ENCODE data around the gene BMPR1A. TPM values are rescaled to one million over a fixed set of nuclear protein-coding genes. Genes with fewer than 3 reads are reported as not detected.

The BMPR1A gene
- polyA plus RNA-seq, 1 experiment: 21.4 TPM

DNA sequence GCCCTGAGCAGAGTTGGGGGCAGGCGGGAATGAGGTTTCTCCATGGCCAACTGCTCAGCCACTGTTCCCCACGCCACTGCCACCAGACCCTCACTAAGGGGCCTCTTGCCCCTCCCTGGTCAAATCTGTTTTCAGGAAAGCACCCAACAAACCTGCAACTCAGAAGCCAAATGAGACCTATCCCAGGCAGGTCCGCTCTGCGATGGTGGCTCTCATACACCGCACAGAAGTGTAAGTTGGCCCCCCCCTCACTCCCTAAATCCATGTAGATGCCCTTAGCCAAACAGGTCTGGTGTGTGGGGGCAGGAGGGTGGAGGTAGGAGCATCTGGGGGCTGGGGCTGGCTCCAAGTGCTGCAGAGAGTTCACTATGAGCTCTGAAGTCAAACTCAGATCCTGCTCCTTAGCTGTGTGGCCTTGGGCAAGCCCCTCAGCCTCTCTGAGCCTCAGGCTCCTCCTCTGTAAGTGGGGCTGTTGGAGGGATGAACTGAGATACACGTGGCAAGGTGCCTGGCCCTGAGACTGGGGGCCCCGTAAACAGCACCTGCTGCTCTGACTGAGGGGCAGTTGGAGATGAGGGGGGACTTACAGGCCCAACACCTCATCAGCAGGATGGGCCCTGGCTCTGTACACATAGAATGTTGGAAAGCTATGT lies 199.9 kb downstream of the BMPR1A start:
- TF ChIP-seq, protein P1, sequence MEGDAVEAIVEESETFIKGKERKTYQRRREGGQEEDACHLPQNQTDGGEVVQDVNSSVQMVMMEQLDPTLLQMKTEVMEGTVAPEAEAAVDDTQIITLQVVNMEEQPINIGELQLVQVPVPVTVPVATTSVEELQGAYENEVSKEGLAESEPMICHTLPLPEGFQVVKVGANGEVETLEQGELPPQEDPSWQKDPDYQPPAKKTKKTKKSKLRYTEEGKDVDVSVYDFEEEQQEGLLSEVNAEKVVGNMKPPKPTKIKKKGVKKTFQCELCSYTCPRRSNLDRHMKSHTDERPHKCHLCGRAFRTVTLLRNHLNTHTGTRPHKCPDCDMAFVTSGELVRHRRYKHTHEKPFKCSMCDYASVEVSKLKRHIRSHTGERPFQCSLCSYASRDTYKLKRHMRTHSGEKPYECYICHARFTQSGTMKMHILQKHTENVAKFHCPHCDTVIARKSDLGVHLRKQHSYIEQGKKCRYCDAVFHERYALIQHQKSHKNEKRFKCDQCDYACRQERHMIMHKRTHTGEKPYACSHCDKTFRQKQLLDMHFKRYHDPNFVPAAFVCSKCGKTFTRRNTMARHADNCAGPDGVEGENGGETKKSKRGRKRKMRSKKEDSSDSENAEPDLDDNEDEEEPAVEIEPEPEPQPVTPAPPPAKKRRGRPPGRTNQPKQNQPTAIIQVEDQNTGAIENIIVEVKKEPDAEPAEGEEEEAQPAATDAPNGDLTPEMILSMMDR (IDR thresholded peaks at IDR 0.05; ENCODE audit: insufficient read depth, low read depth, low read length): no peak
- DNase-seq (ENCODE audit: low read depth): no peak
- ChIA-PET CTCF (interaction anchor here (1.1 to 19.2 kb wide), 4 partner anchors 11 to 262 kb away, joined by 3 to 346 read pairs (median 14); partner anchors contain the start of gene ADIRF), POLR2A (no interaction called here)
- Histone ChIP-seq H3K36me3 (ENCODE audit: control insufficient read depth, insufficient read depth, low read length) (no peaks in the 10 kb centered on the region), H3K4me3 (ENCODE audit: low read depth, low read length) (no peak overlapping the region), H3K27me3 (ENCODE audit: control insufficient read depth, insufficient read depth, low read length) (no peaks in the 10 kb centered on the region)

DNA sequence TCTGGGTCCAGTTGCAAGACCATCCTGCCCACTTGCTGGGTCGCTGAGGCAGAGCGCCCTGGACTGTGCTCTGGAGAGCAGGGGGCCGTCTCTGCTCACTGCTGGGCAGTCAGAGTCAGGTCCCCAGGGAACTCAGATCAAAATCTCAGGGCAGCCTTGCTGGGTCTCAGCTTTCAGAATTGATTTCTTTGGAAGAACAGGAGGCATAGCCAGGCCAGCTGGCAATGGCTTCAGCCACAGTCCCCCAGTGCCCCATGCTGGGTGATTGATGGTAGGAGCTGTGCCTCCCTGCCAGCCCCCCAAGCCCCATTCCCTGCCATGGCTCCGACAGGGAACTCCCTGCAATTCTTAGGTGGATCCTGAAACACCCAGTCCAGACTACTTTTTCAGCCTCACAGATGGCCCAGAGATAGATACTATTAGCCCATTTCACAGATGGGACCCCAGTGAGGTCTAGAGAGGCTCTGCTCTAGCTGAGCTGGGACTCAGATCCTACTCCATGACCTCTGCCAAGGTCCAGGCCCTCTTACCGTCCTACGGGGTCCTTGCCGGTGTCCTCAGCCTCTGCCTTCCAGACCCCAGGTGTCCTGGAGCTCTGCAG lies 200.5 kb downstream of the BMPR1A start:
- H3K27me3 ChIP-seq (ENCODE audit: control insufficient read depth, insufficient read depth, low read length): no peaks in the 10 kb centered on the region
- TF ChIP-seq, protein P1 (IDR thresholded peaks at IDR 0.05; ENCODE audit: insufficient read depth, low read depth, low read length): no peak
- ChIA-PET POLR2A (no interaction called here), CTCF (interaction anchor here (1.1 to 19.2 kb wide), 3 partner anchors 11 to 263 kb away, joined by 3 to 346 read pairs (median 4); no protein-coding TSS in a partner anchor)
- no peak for DNase-seq (ENCODE audit: low read depth)
- H3K36me3 ChIP-seq (ENCODE audit: control insufficient read depth, insufficient read depth, low read length): no peaks in the 10 kb centered on the region
- H3K4me3 ChIP-seq (ENCODE audit: low read depth, low read length): no peak overlapping the region

DNA sequence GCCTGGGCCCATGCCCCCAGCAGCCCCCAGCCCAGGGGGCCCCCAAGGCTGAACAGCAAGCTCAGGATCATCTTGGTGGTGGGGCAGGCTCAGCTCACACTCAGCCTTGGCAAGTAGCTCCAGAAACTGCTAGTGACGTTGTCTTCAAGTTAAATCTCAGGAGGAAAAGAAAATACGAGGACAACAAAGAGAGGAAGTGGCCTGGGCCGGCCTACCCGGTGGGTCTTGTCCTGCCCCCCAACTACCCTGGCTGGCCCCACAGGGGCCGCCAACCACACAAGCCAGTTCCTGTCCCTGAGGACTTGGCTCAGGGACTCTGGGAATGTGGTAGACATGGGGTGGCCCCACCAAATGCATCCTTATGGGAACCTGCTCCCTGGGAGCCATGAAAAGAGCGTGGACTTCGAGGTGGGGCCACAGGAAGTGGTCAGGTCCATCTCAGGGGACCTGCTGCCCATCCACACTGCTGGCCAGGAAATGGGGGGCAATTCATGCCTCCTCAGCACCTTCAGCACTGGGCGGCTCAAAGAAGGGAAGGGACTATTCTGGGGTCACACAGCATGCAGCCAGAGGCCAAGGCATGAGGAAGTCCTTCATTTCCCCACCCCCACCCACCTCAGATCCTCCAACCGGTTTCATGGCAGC lies 201.2 kb downstream of the BMPR1A start, which contains the start of gene MMRN2:
MMRN2 (minus strand) TSS at position 145 of the 645 bp plus-strand sequence; CDS start at position 71, 74 bp downstream.
- no peaks in the 10 kb centered on the region for H3K27me3 ChIP-seq (ENCODE audit: control insufficient read depth, insufficient read depth, low read length)
- H3K4me3 ChIP-seq (ENCODE audit: low read depth, low read length): no peak within 1 kb of the TSS
- TF ChIP-seq, protein P1 (IDR thresholded peaks at IDR 0.05; ENCODE audit: insufficient read depth, low read depth, low read length): no peak
- ChIA-PET POLR2A (interaction anchor here (1.7 kb wide), 1 partner anchor 12 kb away, joined by 4 read pairs; no protein-coding TSS in a partner anchor), CTCF (interaction anchor here (1.1 to 19.2 kb wide), 4 partner anchors 10 to 269 kb away, joined by 3 to 346 read pairs (median 4); no protein-coding TSS in a partner anchor)
- no peak for DNase-seq (ENCODE audit: low read depth)
- no peaks in the 10 kb centered on the region for H3K36me3 ChIP-seq (ENCODE audit: control insufficient read depth, insufficient read depth, low read length)

DNA sequence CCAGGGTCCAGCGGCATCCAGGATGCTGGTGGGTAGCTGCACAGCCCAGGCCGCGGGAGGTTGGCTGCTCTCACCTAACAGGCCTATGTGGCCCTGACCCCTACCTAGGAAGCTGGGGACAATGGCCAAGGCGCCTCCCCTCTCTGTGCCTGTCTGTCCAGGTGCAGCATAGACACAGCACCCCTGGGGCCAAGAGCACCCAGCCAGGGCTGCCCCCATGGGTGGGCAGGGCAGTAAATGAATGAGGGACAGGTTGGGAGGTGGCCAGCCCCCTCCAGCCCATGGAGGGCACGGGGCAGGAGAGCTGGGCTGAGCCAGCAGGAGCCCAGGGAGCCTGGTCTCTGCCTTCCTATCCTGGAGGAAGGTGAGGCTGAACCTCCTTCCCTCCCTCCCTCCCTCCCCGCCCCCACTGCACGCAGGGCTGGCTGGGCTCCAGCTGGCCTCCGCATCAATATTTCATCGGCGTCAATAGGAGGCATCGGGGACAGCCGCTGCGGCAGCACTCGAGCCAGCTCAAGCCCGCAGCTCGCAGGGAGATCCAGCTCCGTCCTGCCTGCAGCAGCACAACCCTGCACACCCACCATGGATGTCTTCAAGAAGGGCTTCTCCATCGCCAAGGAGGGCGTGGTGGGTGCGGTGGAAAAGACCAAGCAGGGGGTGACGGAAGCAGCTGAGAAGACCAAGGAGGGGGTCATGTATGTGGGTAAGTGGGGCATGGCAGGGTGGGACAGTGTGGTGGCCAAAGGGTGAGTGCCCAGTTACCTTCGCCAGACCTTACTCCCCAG lies 201.9 kb downstream of the BMPR1A start, which contains the start of gene SNCG:
SNCG (plus strand) TSS at position 484 of the 785 bp plus-strand sequence; CDS start at position 583, 99 bp downstream.
- Histone ChIP-seq H3K36me3 (ENCODE audit: control insufficient read depth, insufficient read depth, low read length) (no peaks in the 10 kb centered on the region), H3K27me3 (ENCODE audit: control insufficient read depth, insufficient read depth, low read length) (no peaks in the 10 kb centered on the region), H3K4me3 (ENCODE audit: low read depth, low read length) (no peak within 1 kb of the TSS)
- POLR2A ChIA-PET: interaction anchor here (1.7 kb wide), 1 partner anchor 11 kb away, joined by 4 read pairs; no protein-coding TSS in a partner anchor
- CTCF ChIA-PET: interaction anchor here (0.9 to 19.2 kb wide), 6 partner anchors 8 to 270 kb away, joined by 3 to 346 read pairs (median 6); partner anchors contain the start of gene ADIRF
- no peak for DNase-seq (ENCODE audit: low read depth)
- TF ChIP-seq, protein P1 (IDR thresholded peaks at IDR 0.05; ENCODE audit: insufficient read depth, low read depth, low read length): no peak
